WTC11 (cell line): ENCODE data around the gene C9orf50. TPM values are rescaled to one million over a fixed set of nuclear protein-coding genes. Genes with fewer than 3 reads are reported as not detected.
A peak's percentile ranks its signal among the peaks of the same experiment; 100 is the strongest.

ENCODE experiments used
- ELF4 ChIP-seq: sonication (generic); formaldehyde crosslinking; IDR thresholded peaks from 2 replicates; pipeline ENCODE4 v1.8.1; 2022; ENCODE audit warnings: low read depth, mild to moderate bottlenecking, moderate library complexity, missing genetic modification reagents
- EMX1 ChIP-seq: fragments of 250-450 bp; sonication (Bioruptor Pico); IDR thresholded peaks from 2 replicates; pipeline ENCODE4 v1.8.0; 2021; ENCODE audit warnings: mild to moderate bottlenecking
- FOXJ3 ChIP-seq: sonication (generic); formaldehyde crosslinking; IDR thresholded peaks from 2 replicates; pipeline ENCODE4 v1.9.0; 2021; ENCODE audit warnings: missing genetic modification reagents, mild to moderate bottlenecking, borderline replicate concordance
- GABPB1 ChIP-seq: sonication (generic); formaldehyde crosslinking; IDR thresholded peaks from 2 replicates; pipeline ENCODE4 v1.8.1; 2023; ENCODE audit warnings: mild to moderate bottlenecking, missing genetic modification reagents
- GRHL2 ChIP-seq: fragments of 250-450 bp; sonication (Bioruptor Pico); IDR thresholded peaks from 2 replicates; pipeline ENCODE4 v1.8.0; 2022; ENCODE audit warnings: mild to moderate bottlenecking, moderate library complexity; ENCODE audit not compliant: insufficient replicate concordance, severe bottlenecking
- IRF1 ChIP-seq: sonication (generic); formaldehyde crosslinking; IDR thresholded peaks from 2 replicates; pipeline ENCODE4 v1.8.0; 2023; ENCODE audit warnings: missing genetic modification reagents
- JUN ChIP-seq: sonication (generic); formaldehyde crosslinking; IDR thresholded peaks from 2 replicates; pipeline ENCODE4 v1.8.0; 2023; ENCODE audit warnings: mild to moderate bottlenecking, missing genetic modification reagents
- MXD4 ChIP-seq: fragments of 250-450 bp; sonication (Bioruptor Pico); IDR thresholded peaks from 2 replicates; pipeline ENCODE4 v1.8.0; 2021; ENCODE audit warnings: mild to moderate bottlenecking, moderate library complexity, borderline replicate concordance
- NFATC4 ChIP-seq: fragments of 250-450 bp; sonication (Bioruptor Pico); IDR thresholded peaks from 2 replicates; pipeline ENCODE4 v1.9.0; 2021; ENCODE audit warnings: mild to moderate bottlenecking
- NFE2L1 ChIP-seq: sonication (generic); formaldehyde crosslinking; IDR thresholded peaks from 2 replicates; pipeline ENCODE4 v1.8.1; 2023; ENCODE audit warnings: missing genetic modification reagents
- NFYB ChIP-seq: sonication (generic); formaldehyde crosslinking; conservative IDR thresholded peaks from 2 replicates; pipeline ENCODE4 v1.8.0; 2022; ENCODE audit warnings: low read depth, missing genetic modification reagents
- RORB ChIP-seq: fragments of 250-450 bp; sonication (Bioruptor Pico); IDR thresholded peaks from 2 replicates; pipeline ENCODE4 v1.9.0; 2021; ENCODE audit warnings: mild to moderate bottlenecking
- SOX15 ChIP-seq: fragments of 250-450 bp; sonication (Bioruptor Pico); IDR thresholded peaks from 2 replicates; pipeline ENCODE4 v1.9.0; 2021; ENCODE audit warnings: mild to moderate bottlenecking
- USF1 ChIP-seq: sonication (generic); formaldehyde crosslinking; IDR thresholded peaks from 2 replicates; pipeline ENCODE4 v1.8.0; 2022; ENCODE audit warnings: mild to moderate bottlenecking, missing genetic modification reagents
- USF2 ChIP-seq: sonication (generic); formaldehyde crosslinking; IDR thresholded peaks from 2 replicates; pipeline ENCODE4 v1.8.1; 2023; ENCODE audit warnings: mild to moderate bottlenecking, missing genetic modification reagents, moderate library complexity
- ZMAT4 ChIP-seq: fragments of 250-450 bp; sonication (Bioruptor Pico); IDR thresholded peaks from 2 replicates; pipeline ENCODE4 v1.9.0; 2021; ENCODE audit warnings: mild to moderate bottlenecking
- ZNF232 ChIP-seq: sonication (generic); formaldehyde crosslinking; IDR thresholded peaks from 2 replicates; pipeline ENCODE4 v1.8.0; 2022; ENCODE audit warnings: mild to moderate bottlenecking, missing genetic modification reagents
- ZNF423 ChIP-seq: fragments of 250-450 bp; sonication (Bioruptor Pico); IDR thresholded peaks from 2 replicates; pipeline ENCODE4 v2.1.2; 2022; ENCODE audit warnings: mild to moderate bottlenecking, moderate library complexity
- ZNF512 ChIP-seq: sonication (generic); formaldehyde crosslinking; IDR thresholded peaks from 2 replicates; pipeline ENCODE4 v1.8.1; 2022; ENCODE audit warnings: missing genetic modification reagents, borderline replicate concordance
- total RNA-seq: library from RNA; stranded (reverse); gene quantifications from 3 replicates; pipeline ENCODE4 v1.2.3, GENCODE V29; 2021
- TF ChIP-seq, protein P1 (sequence below): sonication (generic); formaldehyde crosslinking; IDR thresholded peaks from 2 replicates; pipeline ENCODE4 v1.8.0; 2022; ENCODE audit warnings: missing genetic modification reagents
- TF ChIP-seq, protein P2 (sequence below): fragments of 250-450 bp; sonication (Bioruptor Pico); IDR thresholded peaks from 2 replicates; pipeline ENCODE4 v1.9.0; 2021; ENCODE audit warnings: mild to moderate bottlenecking, borderline replicate concordance
- TF ChIP-seq, protein P3 (sequence below): sonication (generic); formaldehyde crosslinking; IDR thresholded peaks from 2 replicates; pipeline ENCODE4 v1.8.1; 2022; ENCODE audit warnings: mild to moderate bottlenecking, missing genetic modification reagents, moderate library complexity, borderline replicate concordance

Gene C9orf50
- total RNA-seq, 1 experiment from 2014 or later, result 0.11 TPM

- TF ChIP-seq, protein P1, sequence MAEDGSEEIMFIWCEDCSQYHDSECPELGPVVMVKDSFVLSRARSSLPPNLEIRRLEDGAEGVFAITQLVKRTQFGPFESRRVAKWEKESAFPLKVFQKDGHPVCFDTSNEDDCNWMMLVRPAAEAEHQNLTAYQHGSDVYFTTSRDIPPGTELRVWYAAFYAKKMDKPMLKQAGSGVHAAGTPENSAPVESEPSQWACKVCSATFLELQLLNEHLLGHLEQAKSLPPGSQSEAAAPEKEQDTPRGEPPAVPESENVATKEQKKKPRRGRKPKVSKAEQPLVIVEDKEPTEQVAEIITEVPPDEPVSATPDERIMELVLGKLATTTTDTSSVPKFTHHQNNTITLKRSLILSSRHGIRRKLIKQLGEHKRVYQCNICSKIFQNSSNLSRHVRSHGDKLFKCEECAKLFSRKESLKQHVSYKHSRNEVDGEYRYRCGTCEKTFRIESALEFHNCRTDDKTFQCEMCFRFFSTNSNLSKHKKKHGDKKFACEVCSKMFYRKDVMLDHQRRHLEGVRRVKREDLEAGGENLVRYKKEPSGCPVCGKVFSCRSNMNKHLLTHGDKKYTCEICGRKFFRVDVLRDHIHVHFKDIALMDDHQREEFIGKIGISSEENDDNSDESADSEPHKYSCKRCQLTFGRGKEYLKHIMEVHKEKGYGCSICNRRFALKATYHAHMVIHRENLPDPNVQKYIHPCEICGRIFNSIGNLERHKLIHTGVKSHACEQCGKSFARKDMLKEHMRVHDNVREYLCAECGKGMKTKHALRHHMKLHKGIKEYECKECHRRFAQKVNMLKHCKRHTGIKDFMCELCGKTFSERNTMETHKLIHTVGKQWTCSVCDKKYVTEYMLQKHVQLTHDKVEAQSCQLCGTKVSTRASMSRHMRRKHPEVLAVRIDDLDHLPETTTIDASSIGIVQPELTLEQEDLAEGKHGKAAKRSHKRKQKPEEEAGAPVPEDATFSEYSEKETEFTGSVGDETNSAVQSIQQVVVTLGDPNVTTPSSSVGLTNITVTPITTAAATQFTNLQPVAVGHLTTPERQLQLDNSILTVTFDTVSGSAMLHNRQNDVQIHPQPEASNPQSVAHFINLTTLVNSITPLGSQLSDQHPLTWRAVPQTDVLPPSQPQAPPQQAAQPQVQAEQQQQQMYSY, result no peak
- TF ChIP-seq, protein P2, sequence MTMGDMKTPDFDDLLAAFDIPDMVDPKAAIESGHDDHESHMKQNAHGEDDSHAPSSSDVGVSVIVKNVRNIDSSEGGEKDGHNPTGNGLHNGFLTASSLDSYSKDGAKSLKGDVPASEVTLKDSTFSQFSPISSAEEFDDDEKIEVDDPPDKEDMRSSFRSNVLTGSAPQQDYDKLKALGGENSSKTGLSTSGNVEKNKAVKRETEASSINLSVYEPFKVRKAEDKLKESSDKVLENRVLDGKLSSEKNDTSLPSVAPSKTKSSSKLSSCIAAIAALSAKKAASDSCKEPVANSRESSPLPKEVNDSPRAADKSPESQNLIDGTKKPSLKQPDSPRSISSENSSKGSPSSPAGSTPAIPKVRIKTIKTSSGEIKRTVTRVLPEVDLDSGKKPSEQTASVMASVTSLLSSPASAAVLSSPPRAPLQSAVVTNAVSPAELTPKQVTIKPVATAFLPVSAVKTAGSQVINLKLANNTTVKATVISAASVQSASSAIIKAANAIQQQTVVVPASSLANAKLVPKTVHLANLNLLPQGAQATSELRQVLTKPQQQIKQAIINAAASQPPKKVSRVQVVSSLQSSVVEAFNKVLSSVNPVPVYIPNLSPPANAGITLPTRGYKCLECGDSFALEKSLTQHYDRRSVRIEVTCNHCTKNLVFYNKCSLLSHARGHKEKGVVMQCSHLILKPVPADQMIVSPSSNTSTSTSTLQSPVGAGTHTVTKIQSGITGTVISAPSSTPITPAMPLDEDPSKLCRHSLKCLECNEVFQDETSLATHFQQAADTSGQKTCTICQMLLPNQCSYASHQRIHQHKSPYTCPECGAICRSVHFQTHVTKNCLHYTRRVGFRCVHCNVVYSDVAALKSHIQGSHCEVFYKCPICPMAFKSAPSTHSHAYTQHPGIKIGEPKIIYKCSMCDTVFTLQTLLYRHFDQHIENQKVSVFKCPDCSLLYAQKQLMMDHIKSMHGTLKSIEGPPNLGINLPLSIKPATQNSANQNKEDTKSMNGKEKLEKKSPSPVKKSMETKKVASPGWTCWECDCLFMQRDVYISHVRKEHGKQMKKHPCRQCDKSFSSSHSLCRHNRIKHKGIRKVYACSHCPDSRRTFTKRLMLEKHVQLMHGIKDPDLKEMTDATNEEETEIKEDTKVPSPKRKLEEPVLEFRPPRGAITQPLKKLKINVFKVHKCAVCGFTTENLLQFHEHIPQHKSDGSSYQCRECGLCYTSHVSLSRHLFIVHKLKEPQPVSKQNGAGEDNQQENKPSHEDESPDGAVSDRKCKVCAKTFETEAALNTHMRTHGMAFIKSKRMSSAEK (CRISPR knock-in tag), result no peak
- TF ChIP-seq JUN (CRISPR knock-in tag) (no peak), GRHL2 (CRISPR knock-in tag) (no peak), SOX15 (CRISPR knock-in tag) (no peak), GABPB1 (CRISPR knock-in tag) (no peak), NFATC4 (CRISPR knock-in tag) (no peak), FOXJ3 (CRISPR knock-in tag) (no peak), USF1 (CRISPR knock-in tag) (0 out of 2 replicates have a peak, but pooled peaks have one; percentile 18), ZNF512 (CRISPR knock-in tag) (no peak), NFYB (CRISPR knock-in tag) (no peak), USF2 (CRISPR knock-in tag) (0 out of 2 replicates have a peak, but pooled peaks have one; percentile 18), IRF1 (CRISPR knock-in tag) (no peak), ZMAT4 (CRISPR knock-in tag) (no peak), ZNF232 (CRISPR knock-in tag) (no peak), ZNF423 (CRISPR knock-in tag) (peak; percentile 86), ELF4 (CRISPR knock-in tag) (no peak), MXD4 (CRISPR knock-in tag) (no peak), RORB (CRISPR knock-in tag) (no peak), EMX1 (no peak), NFE2L1 (0 out of 2 replicates have a peak, but pooled peaks have one; percentile 30)
- TF ChIP-seq, protein P3, sequence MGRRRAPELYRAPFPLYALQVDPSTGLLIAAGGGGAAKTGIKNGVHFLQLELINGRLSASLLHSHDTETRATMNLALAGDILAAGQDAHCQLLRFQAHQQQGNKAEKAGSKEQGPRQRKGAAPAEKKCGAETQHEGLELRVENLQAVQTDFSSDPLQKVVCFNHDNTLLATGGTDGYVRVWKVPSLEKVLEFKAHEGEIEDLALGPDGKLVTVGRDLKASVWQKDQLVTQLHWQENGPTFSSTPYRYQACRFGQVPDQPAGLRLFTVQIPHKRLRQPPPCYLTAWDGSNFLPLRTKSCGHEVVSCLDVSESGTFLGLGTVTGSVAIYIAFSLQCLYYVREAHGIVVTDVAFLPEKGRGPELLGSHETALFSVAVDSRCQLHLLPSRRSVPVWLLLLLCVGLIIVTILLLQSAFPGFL, result no peak
Measured at GRCh38 chr9:129596541-129597331, 24.2 kb downstream of the C9orf50 start (continued).
